Esophagus squamous epithelium (tissue), 5 donors: ENCODE data around the gene TTLL4. TPM values are rescaled to one million over a fixed set of nuclear protein-coding genes. Genes with fewer than 3 reads are reported as not detected.

Experiments
- DNase-seq: peaks from one replicate; lab custom pipeline; 2025; lab: John Stamatoyannopoulos, UW
- H3K27ac ChIP-seq, 4 donors: fragments of 200-600 bp; sonication (generic); one replicate each; pipeline ENCODE4 v1.5.1; 2016 to 2019; ENCODE audit warnings: mild to moderate bottlenecking in 1 of 4
- H3K27me3 ChIP-seq, 4 donors: fragments of 200-600 bp; sonication (generic); 1 replicate in 3 of 4; 2 replicates in 1 of 4; pipeline versions ENCODE4 v1.5.1 to v1.6.0; 2017 to 2021; ENCODE audit warnings: antibody characterized with exemption in 1 of 4
- H3K36me3 ChIP-seq, 3 donors: fragments of 200-600 bp; sonication (generic); one replicate each; pipeline ENCODE4 v1.5.1; 2016 to 2019
- H3K4me1 ChIP-seq, 3 donors: fragments of 200-600 bp; sonication (generic); one replicate each; pipeline ENCODE4 v1.5.1; 2017 to 2019
- H3K4me3 ChIP-seq, 4 donors: fragments of 200-600 bp; sonication (generic); 1 replicate in 3 of 4; 2 replicates in 1 of 4; pipeline ENCODE4 v1.5.1; 2016 to 2019; ENCODE audit warnings: mild to moderate bottlenecking in 2 of 4, moderate library complexity in 1 of 4
- H3K9me3 ChIP-seq, 3 donors: fragments of 200-600 bp; sonication (generic); one replicate each; pipeline ENCODE4 v1.5.1; 2016 to 2019
- POLR2A ChIP-seq, 4 donors: fragments of 450-650 bp; IDR thresholded peaks; one replicate each; pipeline ENCODE4 v1.6.1; 2017; ENCODE audit warnings: antibody characterized with exemption in 4 of 4, mild to moderate bottlenecking in 4 of 4, moderate library complexity in 3 of 4
- WGBS, 2 donors: methylation state at CpG; one replicate each; pipeline ENCODE4 v1.1.5; 2018; 5-methylcytosine and 5-hydroxymethylcytosine counted together
- intact Hi-C: fragments of 100-400 bp; cut with DNase I; formaldehyde crosslinking; loops from one replicate; pipeline ENCODE4 v1.15.0; 2022
- total RNA-seq, 4 donors: library from RNA; depleted of rRNA; stranded (reverse); fragments of >200 nt; gene quantifications; one replicate each; pipeline ENCODE4 v1.1.0, GENCODE V29; 2016
- TF ChIP-seq, protein P1 (sequence below), 6 experiments: fragments of 450-650 bp in 4 of 6; fragments of 200-600 bp in 2 of 6; sonication (generic) in 2 of 6; IDR thresholded peaks; one replicate each; pipeline ENCODE4 v1.5.1; 2016 to 2019; ENCODE audit warnings: antibody characterized with exemption in 6 of 6, mild to moderate bottlenecking in 4 of 6, moderate library complexity in 4 of 6
- donor health status: DM: yes; HTN: yes; CAD: no.

The TTLL4 gene
- total RNA-seq, 4 donors from 2014 or later, result 12.8 to 17.5 (median 15.6) TPM

DNA sequence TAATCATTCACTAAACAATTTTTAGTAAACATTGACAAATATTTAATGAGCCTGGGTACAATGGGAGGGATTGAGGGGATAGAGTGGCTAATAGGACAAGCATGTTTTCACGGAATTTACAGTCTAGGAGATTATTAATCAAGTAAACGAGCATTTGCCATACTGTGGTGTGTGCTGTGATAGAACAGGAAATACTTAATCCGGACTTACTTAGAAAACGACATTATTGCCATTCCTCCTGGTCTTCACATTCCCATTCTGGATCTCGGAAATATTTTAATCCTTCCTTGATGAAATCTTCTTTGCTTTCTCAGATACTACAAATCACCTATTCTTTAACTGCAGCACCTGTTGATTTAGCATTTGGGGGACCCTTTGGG is 905 bp downstream of the TTLL4 start:
- Histone ChIP-seq H3K36me3 (peaks cover 0 to 13% (median 0%) of the 10 kb centered on the region in 3 donors), H3K9me3 (no peaks in the 10 kb centered on the region), H3K4me3 (peak overlapping the region; percentile 75 to 92 (median 84)), H3K27me3 (no peaks in the 10 kb centered on the region), H3K27ac (peak overlapping the region; percentile 92 to 98 (median 94)), H3K4me1 (peaks cover 7 to 30% (median 11%) of the 10 kb centered on the region in 3 donors)
- TF ChIP-seq, protein P1, sequence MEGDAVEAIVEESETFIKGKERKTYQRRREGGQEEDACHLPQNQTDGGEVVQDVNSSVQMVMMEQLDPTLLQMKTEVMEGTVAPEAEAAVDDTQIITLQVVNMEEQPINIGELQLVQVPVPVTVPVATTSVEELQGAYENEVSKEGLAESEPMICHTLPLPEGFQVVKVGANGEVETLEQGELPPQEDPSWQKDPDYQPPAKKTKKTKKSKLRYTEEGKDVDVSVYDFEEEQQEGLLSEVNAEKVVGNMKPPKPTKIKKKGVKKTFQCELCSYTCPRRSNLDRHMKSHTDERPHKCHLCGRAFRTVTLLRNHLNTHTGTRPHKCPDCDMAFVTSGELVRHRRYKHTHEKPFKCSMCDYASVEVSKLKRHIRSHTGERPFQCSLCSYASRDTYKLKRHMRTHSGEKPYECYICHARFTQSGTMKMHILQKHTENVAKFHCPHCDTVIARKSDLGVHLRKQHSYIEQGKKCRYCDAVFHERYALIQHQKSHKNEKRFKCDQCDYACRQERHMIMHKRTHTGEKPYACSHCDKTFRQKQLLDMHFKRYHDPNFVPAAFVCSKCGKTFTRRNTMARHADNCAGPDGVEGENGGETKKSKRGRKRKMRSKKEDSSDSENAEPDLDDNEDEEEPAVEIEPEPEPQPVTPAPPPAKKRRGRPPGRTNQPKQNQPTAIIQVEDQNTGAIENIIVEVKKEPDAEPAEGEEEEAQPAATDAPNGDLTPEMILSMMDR (IDR thresholded peaks at IDR 0.05), result no peak
- DNase-seq, result no peak
- intact Hi-C loops, result no loop called here
- 4% methylated on average over 5 of the region's 5 CpGs for WGBS, 2 donors

DNA sequence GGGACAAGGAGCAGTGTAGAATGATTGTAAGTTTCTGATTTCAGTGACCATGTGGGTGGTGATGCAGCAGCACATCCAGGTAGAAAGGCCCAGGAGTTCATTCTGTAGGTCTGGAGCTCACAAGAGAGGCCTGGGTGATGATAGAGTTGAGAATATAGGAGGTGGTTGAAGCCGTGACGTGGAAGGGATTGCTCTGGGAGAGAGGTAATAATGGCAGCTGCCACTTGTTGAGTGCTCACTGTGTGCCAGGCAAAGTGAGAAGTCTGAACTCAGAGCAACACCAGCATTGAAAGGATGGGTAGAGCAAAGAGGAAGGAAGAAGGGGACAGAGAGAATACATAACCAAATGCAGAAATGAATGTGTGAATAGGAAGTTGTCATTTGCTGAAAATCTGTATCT is 3.3 kb downstream of the TTLL4 start:
- Histone ChIP-seq H3K27ac (no peak overlapping the region), H3K4me3 (no peak overlapping the region), H3K36me3 (peaks cover 0 to 13% (median 0%) of the 10 kb centered on the region in 3 donors), H3K27me3 (no peaks in the 10 kb centered on the region), H3K9me3 (no peaks in the 10 kb centered on the region), H3K4me1 (peaks cover 7 to 44% (median 11%) of the 10 kb centered on the region in 3 donors)
- intact Hi-C loops, result no loop called here
- WGBS, 2 donors, result 91 to 94% methylated on average over 2 of the region's 2 CpGs
- TF ChIP-seq, protein P1 (IDR thresholded peaks at IDR 0.05), result no peak
- TF ChIP-seq POLR2A (IDR thresholded peaks at IDR 0.05), result no peak
- DNase-seq, result no peak

- no peak overlapping the region for H3K4me3 ChIP-seq
- WGBS, 2 donors, result 56 to 64% methylated on average over 4 of the region's 4 CpGs
- no peak for DNase-seq
- TF ChIP-seq POLR2A (IDR thresholded peaks at IDR 0.05), result no peak
- TF ChIP-seq, protein P1 (IDR thresholded peaks at IDR 0.05), result no peak
- H3K27ac ChIP-seq, result no peak overlapping the region
- peaks cover 7 to 40% (median 11%) of the 10 kb centered on the region in 3 donors for H3K4me1 ChIP-seq
- H3K27me3 ChIP-seq, result no peaks in the 10 kb centered on the region
- intact Hi-C loops, result no loop called here
- H3K9me3 ChIP-seq, result no peaks in the 10 kb centered on the region
- H3K36me3 ChIP-seq, result peaks cover 0 to 13% (median 0%) of the 10 kb centered on the region in 3 donors
Observed at GRCh38 chr2:218716070-218716469, 5.4 kb downstream of the TTLL4 start.

- WGBS, 2 donors, result 46 to 52% methylated on average over 2 to 3 of the region's 3 CpGs
- Histone ChIP-seq H3K4me3 (peak overlapping the region in 1 of 4 donors; percentile 19), H3K9me3 (no peaks in the 10 kb centered on the region), H3K27me3 (no peaks in the 10 kb centered on the region), H3K4me1 (peaks cover 0 to 28% (median 3%) of the 10 kb centered on the region in 3 donors), H3K27ac (peak overlapping the region; percentile 32 to 77 (median 56)), H3K36me3 (peaks cover 0 to 13% (median 0%) of the 10 kb centered on the region in 3 donors)
- no peak for DNase-seq
- intact Hi-C loops, result no loop called here
- TF ChIP-seq, protein P1 (IDR thresholded peaks at IDR 0.05), result no peak
- TF ChIP-seq POLR2A (IDR thresholded peaks at IDR 0.05), result no peak
Observed at GRCh38 chr2:218717262-218717661, 6.6 kb downstream of the TTLL4 start.

DNA sequence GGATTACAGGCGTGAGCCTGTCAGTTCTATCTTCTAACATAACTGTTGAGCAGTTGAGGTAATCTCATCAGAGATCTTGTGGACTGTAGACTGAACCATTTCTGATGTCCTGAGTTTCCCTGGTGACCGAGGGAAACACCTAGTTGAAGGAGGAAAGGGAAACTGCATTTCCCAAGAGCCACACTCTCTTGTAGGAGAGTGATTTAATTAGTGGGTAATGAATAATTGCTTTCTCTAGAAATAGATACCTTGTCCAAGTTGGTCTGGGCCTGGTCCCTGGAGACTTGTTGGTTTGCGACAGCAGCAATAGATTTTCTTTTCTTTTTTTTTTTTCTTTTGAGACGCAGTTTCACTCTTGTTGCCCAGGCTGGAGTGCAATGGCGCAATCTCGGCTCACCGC is 7.4 kb downstream of the TTLL4 start:
- intact Hi-C loops, result no loop called here
- peaks cover 0 to 20% (median 0%) of the 10 kb centered on the region in 3 donors for H3K4me1 ChIP-seq
- WGBS, 2 donors, result 89 to 93% methylated on average over 7 of the region's 7 CpGs
- H3K27me3 ChIP-seq, result no peaks in the 10 kb centered on the region
- peaks cover 0 to 13% (median 0%) of the 10 kb centered on the region in 3 donors for H3K36me3 ChIP-seq
- no peak overlapping the region for H3K4me3 ChIP-seq
- TF ChIP-seq, protein P1 (IDR thresholded peaks at IDR 0.05), result no peak
- TF ChIP-seq POLR2A (IDR thresholded peaks at IDR 0.05), result no peak
- no peak for DNase-seq
- peak overlapping the region in 3 of 4 donors; percentile 42 to 77 (median 71) for H3K27ac ChIP-seq
- no peaks in the 10 kb centered on the region for H3K9me3 ChIP-seq
